GM19468 (cell line): ENCODE data around the gene WDR73.
A peak's percentile ranks its signal among the peaks of the same experiment; 100 is the strongest.
"Not testable (repeated sequence)": the region's sequence is repeated elsewhere in the genome, so short reads cannot be mapped to it uniquely, and the experiment has no call there.

Source experiments
- ATAC-seq: cut with Tn5 transposase; IDR thresholded peaks from one replicate; pipeline ENCODE4 v1.9.1; 2021; ENCODE audit warnings: mild to moderate bottlenecking, moderate library complexity, moderate number of reproducible peaks; ENCODE audit not compliant: unreplicated experiment; ENCODE audit errors: extremely low read depth

The WDR73 gene

DNA sequence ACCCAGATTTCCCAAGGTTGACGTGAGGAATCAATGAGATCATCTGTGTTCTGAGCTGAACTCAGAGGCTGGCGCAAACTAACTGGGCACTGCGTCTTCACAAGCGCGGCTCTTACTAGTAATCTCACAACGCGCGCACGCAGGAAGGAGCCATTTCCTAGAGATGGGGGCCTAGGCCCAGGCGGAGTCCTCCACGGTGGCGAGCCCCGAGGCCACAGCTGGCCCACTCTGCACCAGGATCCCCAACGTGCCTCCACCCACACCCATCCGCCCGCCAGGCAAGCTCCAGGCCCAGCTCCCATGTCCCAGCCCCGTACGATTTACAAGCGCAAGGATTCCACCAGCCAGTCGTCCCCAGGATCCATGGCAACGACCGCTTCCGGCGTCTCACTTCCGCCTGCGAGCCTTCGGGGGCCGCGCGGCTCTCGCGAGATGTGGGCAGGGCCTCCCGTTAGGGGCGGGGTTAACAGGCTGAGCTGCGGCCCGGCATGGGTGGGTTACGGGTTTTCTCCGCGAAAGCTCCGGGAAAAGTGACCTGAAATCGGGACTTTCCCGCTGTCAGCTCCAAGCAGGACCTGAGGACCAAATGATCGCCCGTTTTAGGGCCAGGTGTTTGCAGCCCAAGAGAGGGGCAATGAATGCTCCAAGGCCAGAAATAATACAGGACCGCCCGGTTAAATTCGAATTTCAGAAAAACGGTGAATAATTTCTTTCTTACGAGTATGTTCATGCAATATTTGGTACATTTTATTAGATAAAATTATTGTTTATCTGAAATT, at the start of gene WDR73:
TSS of gene WDR73 (minus strand) at position 374 of the 779 bp plus-strand sequence. CDS start at position 365, 9 bp downstream.
- ATAC-seq = peak; percentile 33

DNA sequence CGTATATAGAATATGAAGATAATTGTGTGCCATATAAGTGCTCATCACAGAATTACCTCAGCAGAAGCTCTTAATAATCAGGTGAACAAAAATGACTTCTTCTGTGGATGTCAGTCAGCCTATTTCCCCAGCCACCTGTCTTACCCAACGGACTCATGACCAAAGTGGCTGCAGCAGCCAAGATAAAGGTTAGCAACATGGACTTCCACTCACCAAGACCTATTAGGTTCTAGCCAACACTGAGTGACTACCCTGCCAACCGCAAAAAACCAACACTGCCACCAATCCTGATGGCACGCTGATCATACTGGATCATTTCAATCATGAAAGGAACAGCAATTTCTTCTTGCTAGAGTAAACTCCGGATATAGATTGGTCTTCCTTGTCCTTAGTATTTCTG, 49.7 kb upstream of the WDR73 start:
- ATAC-seq = no peak

DNA sequence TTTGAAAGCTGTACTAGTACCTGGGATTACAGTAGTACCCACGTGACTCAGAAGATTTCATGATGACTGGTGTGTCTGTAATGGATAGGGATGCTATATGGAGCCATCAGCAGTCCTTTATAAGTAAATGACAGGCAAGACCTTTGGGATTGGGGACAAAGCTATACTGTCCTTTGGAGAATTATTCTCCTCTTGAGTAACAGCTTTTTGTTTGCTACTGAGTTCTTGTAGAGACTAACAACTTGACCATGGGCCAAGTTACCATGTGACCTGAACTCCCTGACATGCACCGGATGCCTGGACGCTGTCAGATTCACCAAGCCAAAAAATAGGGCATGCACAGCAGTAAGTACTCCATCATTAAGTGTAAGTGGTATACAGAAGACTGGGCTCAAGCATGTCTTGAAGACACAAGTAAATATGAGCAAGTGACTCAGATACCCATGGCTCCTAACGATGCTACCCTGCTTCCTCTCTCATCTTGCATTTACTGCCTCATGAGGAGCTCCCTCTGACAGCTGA, 48.9 kb upstream of the WDR73 start:
- no peak for ATAC-seq

DNA sequence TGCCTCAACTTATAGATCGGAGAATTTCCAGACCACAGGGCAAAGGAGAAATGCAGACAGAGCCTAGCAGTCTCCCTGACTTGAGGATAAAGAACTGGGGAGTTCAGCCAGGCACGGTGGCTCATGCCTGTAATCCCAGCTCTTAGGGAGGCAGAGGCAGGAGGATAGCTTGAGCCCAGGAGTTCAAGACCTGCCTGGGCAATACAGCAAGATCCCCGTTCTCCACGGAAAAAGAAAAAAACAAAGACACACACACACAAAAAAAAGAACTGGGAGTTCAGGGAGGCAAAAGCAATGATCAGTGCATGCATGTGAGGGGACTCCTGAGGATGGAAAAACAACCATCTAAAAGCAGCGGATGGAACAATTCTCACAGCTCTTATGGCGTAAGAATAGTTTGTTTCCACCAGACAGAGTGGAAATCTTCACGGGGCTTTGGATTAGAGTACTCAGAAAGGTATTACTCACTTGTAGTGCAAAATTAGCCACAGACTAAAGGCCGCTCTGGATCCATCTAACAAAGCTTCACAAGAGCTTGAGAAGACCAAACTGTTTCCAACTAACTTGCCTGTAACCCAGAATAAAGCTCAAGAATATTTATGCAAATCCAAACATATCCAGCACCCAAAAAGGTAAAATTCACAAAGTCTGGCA, 45.6 kb upstream of the WDR73 start:
- no peak for ATAC-seq

DNA sequence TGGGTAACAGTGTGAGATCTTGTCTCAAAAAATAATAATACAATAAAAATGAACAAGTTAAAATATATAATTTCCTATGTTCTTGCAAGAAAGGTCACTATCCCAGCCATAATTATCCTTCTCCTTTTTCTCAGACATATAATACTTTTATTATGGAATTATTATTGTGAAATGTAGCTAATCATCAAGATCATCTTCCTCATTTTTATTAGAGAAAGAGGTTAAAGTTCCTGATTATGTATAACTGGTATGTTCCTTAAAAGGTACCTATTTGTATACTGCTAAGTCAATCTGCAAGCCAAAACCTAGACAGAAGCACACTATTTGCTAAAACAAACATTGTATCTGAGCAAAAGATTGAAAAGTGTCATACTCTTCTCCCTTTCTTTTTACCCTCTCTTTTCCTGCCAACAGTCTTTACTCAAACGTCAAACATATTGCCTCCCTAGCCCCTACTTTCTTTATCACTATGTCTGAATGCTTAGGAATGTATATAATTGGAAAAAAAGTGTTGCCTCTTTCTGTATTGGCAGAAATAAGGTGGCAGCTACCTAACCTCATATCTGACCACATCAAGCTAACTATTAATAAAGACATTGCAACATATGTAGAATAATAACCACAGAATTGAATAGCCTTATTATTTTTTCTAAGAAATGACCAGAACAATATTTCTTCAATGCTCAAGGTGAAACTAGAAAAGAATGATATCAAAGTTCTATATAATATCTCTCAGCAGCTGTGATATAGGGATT, 43.3 kb upstream of the WDR73 start:
- no peak for ATAC-seq

DNA sequence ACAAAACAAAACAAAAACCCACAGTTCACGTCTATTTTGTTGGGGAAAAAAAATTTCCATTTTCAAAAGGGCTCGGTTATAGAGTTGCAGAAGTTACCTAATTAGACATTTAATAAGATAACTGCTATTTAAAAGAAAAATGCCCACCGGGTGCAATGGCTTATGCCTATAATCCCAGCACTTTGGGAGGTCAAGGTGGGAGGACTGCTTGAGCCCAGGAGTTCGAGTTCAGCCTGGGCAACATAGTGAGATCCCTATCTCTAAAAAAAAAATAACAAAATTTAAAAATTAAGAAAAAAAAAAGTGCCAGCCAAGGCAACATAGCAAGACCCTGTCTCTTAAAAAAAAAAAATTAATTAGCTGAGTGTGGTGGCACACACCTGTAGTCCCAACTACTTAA, 42.7 kb upstream of the WDR73 start:
- no peak for ATAC-seq

DNA sequence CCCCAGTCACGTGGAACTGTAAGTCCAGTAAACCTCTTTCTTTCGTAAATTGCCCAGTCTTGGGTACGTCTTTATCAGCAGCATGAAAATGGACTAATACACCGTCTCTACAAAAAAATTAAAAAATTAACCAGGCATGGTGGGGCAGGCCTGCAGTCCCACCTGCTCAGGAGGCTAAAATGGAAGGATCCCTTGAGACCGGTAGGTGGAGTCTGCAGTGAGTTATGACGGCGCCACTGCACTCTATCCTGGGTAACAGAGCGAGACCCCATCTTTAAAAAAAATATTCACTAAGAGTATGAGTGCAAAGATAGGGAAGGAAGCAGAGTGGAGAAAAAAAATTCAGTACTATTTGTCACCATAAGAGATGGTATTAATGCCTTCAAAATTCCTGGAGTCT, 36.3 kb upstream of the WDR73 start:
- no peak for ATAC-seq

DNA sequence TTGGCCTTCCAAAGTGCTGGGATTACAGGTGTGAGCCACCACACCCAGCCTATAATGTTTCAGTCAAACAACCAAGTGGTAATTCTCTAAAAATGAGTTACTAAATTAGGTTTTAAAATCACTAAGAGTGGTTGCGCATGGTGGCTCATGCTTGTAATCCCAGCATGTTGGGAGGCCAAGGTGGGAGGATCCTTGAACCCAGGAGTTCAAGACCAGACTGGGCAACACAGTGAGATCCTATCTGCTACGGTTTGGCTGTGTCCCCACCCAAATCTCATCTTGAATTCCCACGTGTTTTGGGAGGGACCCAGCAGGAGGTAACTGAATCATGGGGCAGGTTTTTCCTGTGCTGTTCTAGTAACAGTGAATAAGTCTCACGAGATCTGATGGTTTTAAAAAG, 35.8 kb upstream of the WDR73 start:
- ATAC-seq = no peak

DNA sequence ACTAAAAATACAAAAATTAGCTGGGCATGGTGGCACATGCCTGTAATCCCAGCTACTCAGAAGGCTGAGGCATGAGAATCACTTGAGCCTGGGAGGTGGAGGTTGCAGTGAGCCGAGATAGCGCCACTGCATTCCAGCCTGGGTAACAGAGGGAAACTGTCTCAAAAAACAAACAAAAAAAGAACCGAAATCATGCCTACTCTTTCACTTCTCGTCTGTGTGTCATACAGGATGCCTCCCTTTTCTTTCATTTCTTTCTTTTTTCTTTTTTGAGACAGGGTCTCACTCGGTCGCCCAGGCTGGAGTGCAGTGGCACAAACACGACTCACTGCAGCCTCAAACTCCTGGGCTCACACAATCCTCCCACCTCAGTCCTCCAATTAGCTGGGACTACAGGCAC, 32.4 kb upstream of the WDR73 start:
- ATAC-seq = not testable (repeated sequence)

DNA sequence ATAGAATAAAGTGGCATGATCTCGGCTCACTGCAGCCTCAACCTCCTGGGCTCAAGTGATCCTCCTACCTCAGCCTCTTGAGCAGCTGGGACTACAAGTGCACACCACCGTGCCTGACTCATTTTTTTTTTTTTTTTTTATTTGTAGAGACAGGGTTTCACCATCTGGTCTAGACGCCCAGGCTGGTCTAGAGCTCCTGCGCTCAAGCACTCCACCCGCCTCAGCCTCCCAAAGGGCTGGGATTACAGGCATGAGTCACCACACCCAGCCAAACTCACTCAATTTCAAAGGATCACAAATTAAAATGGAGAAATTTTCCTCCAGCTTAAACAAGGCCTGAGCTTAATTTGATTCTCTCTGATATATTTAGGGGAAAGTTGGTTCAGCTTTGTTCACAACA, 31.2 kb upstream of the WDR73 start:
- no peak for ATAC-seq

DNA sequence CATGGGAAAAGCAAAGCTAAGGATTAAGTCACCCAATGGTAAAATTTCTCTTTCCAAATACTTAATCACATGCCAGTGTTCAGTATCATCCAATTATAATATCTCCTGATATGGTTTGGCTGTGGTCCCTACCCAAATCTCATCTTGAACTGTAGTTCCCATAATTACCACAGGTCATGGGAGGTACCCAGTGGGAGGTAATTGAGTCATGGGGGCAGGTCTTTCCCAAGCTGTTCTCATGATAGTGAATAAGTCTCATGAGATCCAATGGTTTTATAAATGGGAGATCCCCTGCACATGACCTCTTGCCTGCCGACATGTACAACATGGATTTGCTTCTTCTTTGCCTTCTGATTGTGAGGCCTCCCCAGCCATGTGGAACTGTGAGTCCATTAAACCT, 30.0 kb upstream of the WDR73 start:
- no peak for ATAC-seq

DNA sequence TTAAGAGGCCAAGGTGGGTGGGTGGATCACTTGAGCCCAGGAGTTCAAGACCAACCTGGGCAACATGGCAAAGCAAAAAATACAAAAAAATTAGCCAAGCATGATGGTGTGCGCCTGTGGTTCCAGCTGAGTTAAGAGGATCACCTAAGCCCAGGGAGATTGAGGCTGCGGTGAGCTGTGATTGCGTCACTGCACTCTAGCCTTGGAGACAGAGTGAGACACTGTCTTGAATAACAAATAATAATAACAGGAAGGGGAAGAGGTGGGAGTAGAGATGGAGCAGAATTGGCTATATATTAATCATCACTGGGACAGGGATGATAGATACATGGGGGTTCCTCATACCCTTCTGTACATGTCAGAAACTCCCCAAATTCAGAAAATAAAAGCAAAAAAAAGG, 27.7 kb upstream of the WDR73 start:
- ATAC-seq = no peak

DNA sequence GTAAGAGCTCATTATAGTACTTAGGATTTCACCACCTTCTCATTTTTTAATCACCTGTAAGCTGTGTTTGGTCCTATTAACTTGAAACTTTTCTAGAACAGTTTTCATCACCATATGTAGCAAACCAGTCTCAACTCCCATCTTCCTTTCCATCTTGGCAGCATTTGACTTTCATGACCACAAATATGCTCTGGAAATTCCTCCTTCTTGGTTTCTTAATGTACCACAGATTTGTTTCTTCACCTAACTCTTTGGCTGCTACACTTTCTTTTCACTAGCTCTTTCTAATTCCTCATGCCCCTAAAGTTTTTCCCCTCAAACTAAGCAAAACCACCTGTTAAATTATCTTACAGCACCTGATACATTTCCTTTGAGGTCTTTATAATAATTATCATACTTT, 17.1 kb upstream of the WDR73 start:
- ATAC-seq = no peak

DNA sequence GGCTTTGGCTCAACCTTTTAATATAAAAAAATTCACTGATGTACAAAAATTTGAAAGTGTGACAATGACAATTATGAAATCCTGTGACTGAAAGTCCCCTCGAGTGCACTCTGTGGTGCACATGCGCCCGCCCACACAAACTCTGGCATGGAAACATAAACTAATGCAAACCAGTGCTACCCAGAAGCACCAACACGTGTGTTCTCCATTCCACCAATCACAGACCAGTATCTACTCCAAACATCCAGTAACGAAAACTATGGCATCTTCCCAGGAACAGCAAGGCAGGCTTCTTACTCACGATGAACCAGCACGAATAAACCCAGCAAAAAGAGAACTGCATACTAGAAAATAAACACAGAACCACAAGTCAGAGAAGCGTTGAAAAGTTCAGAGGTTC, 15.6 kb upstream of the WDR73 start:
- no peak for ATAC-seq

DNA sequence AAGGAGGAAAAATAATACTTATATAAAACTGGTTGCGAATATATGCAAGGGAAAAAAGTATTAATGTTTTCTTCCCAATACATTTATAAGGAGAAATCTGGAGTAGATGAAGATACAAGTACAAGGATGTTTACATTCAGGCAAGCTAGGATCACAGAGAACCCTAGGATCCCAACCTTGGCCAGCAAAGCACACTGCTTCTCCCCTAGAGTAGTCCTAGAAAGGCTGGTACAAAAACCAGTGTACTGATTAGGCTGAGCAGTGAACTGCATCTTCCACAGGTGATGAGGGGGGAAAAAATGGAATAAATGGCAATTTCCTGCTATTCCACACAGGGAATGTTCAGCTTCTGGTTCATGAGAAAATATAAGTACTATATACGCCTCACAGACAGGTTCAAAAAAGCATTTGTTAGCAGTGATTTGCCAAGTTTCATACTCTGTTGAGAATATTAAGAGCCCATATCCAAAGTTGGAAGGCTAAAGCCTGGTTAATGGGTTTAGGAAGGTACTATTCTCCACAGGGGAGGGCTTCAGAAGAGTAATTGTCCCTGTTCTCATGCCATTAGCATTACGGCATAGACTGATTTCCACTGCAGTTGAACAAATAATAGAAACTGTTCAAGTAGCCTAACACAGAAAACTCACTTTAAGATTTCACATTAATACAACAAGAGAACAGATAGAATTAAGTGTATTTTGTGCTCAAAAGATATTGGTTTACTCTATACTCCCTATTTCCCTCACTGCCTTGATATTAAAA, 14.3 kb upstream of the WDR73 start:
- no peak for ATAC-seq

DNA sequence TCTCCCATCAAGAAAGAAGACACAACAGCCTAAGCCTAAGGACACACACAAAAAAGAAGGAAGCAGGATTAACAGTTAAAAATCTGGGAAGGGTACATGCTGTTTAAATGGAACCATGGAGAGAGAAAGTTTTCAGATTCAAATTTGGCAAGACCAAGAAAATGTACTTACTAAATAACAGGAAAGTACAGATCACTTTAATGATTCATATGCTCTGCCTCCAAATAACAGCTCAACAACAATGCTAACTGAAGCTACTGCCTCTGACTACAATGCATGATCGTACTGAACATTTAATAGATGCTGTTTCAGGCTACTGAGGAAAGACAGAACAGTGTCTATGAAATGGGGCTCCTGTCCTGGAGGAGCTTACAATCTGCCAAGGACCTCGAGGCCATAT, 12.3 kb upstream of the WDR73 start:
- ATAC-seq = no peak

DNA sequence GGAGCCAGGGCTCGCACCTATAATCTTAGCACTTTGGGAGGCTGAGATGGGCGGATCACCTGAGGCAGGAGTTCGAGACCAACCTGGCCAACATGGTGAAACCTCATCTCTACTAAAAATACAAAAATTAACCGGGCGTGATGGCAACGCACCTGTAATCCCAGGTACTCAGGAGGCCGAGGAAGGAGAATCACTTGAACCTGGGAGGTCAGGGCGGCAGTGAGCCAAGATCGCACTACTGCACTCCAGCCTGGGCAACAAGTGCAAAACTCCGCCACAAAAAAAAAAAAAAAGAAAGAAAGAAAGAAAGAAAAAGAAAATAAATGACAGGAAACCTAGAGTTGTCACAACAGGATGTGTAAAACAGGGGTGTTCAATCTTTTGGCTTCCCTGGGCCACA, 6.9 kb upstream of the WDR73 start:
- ATAC-seq = no peak

DNA sequence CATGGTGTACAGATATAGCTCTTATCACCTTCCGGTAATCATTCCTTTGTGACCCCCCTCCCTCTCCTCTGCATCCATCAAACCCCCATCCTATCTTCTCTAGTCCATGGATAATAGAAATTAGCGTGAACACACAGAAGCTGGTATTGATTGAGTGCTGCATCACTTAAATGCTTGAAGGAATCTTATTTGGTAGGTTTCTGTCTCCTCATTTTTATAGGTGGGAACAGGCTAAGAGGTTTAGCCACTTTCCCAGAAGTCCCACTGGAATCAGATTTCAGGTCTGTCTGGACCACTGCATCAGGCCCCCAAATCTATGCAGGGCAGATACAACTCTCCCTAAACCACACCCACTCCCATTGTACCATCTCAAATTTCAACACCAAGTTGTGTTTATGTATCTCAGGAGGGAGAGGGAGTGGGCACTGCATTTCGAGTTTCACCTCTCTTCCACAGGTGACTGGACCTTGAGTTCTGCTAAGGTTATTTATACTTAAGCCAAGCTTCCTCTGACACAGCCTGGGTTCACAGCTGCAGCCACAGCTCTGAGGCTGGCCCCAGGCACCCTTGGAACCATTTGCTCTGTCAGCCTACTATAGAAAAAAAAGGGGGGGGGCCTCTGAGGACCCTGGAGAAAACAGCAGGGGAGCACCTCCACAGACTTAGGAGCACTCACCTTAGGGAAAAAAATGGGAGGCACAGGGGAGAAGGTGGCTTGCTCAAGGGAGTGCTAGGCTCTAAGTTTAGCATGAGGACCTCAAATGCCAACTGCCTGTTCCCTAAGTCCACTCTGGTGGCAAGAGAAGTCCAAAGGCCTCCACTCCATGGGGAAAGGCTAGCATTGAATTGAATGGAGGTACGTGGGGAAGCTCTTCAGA, 6.1 kb upstream of the WDR73 start:
- ATAC-seq = no peak

DNA sequence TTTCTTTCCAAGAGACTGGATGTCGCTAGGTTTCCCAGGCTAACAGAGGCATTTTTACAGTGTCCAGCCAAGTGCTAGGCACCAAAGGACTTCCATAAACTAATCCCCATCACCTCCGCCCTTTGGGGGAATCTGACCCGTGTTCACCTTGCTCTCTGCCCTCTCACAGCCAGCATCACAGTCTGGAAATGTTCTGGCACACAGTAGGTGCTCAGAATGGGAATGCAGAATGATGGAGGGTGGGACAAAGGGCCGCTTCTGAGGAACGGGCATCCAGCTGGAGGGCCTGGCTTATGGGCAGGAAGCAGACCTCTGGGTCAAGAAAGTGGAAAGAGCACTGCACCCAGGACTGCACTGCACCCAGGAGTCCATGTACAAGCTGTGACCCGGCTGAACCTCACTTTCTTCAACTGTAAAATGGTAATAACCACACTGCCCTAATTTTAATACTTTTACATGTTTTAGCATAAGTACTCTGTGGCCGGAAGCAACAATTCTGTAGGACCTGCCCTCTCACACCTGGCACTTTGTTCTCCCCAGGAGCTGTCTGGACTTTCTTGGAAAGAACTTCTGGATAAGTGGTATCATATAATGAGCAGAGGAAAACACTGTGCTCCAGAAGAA, 4.8 kb upstream of the WDR73 start:
- no peak for ATAC-seq
